Measurements from ENCODE around the gene DDX10. TPM values are rescaled to one million over a fixed set of nuclear protein-coding genes. Genes with fewer than 3 reads are reported as not detected.

Gene DDX10
- total RNA-seq, 2 donors from 2014 or later, result 8.0 to 28.2 TPM

DNA sequence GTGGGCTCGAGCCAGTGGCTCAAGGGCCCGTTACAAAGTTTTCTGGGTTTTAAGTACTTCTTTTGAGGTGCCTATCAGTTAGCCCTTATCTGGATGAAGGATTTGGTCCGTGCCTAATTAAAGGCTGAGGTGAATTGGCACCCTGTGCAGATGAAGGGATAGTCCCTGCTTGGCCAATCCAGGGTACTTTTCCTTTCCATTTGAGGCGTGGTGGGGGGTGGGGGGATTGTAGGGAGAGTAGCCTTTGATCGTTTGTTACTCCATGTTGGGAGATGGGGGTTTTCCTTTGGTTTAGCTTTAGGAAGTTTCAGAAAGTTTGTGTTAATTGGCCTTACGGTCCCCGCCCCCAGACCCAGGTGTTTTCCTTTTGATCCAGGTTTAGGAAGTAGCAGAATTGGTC, 170.8 kb downstream of the DDX10 start:
- no peaks in the 10 kb centered on the region for H3K36me3 ChIP-seq

GRCh38 chr11:108836541-108836940, 171.7 kb downstream of the DDX10 start:
- no peaks in the 10 kb centered on the region for H3K9me3 ChIP-seq
- no peaks in the 10 kb centered on the region for H3K36me3 ChIP-seq
- H3K4me3 ChIP-seq, result no peak overlapping the region
- no peaks in the 10 kb centered on the region for H3K4me1 ChIP-seq (ENCODE audit: control insufficient read depth in 1 of 2, low read depth in 2 of 2)
- ATAC-seq (ENCODE audit: insufficient number of reproducible peaks, low FRiP score, low read depth), result no peak
- no peaks in the 10 kb centered on the region for H3K27me3 ChIP-seq (replicated peaks; ENCODE audit: insufficient read depth)
- H3K27ac ChIP-seq, result no peak overlapping the region
- TF ChIP-seq, protein P1, sequence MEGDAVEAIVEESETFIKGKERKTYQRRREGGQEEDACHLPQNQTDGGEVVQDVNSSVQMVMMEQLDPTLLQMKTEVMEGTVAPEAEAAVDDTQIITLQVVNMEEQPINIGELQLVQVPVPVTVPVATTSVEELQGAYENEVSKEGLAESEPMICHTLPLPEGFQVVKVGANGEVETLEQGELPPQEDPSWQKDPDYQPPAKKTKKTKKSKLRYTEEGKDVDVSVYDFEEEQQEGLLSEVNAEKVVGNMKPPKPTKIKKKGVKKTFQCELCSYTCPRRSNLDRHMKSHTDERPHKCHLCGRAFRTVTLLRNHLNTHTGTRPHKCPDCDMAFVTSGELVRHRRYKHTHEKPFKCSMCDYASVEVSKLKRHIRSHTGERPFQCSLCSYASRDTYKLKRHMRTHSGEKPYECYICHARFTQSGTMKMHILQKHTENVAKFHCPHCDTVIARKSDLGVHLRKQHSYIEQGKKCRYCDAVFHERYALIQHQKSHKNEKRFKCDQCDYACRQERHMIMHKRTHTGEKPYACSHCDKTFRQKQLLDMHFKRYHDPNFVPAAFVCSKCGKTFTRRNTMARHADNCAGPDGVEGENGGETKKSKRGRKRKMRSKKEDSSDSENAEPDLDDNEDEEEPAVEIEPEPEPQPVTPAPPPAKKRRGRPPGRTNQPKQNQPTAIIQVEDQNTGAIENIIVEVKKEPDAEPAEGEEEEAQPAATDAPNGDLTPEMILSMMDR (IDR thresholded peaks at IDR 0.05), result no peak
- no peak for DNase-seq (ENCODE audit: low spot score)

More for the DNA sequence above, 170.8 kb downstream of the DDX10 start:
- no peaks in the 10 kb centered on the region for H3K9me3 ChIP-seq
- TF ChIP-seq, protein P1 (IDR thresholded peaks at IDR 0.05), result no peak
- no peaks in the 10 kb centered on the region for H3K4me1 ChIP-seq (ENCODE audit: control insufficient read depth in 1 of 2, low read depth in 2 of 2)
- no peak overlapping the region for H3K4me3 ChIP-seq
- ATAC-seq (ENCODE audit: insufficient number of reproducible peaks, low FRiP score, low read depth) (no peak), DNase-seq (ENCODE audit: low spot score) (no peak)
- no peak overlapping the region for H3K27ac ChIP-seq
- no peaks in the 10 kb centered on the region for H3K27me3 ChIP-seq (replicated peaks; ENCODE audit: insufficient read depth)

DNA sequence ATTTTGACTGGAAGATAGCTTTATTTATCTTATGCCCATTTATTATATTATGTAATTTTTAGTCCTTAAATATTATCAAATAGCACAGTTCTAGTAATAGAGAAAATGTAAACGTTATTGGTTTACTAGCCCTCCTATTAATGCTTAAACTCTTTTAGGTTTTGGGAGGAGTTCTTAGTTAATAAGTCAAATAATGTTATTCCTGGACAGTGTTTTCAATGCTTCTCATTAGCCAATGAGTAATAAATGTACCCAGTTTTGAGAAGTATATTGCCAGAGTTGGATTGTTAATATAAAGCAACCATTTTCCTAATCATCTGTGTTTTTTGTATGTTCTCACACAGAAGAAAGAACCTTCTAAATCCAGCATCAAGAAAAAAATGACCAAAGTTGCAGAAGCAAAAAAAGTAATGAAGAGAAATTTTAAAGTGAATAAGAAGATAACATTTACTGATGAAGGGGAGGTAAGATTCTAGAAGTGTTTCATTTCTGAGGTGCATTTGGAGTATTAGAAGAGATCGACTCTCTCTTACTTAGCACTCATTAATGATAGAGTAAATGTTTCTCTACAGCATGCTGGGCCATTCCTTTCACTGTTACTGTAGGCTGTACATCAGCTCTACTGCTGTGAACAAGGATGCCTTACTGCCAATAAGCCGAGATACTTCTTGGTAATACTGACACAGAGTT, 173.4 kb downstream of the DDX10 start:
- H3K4me3 ChIP-seq, result no peak overlapping the region
- no peak for ATAC-seq (ENCODE audit: insufficient number of reproducible peaks, low FRiP score, low read depth)
- no peaks in the 10 kb centered on the region for H3K27me3 ChIP-seq (replicated peaks; ENCODE audit: insufficient read depth)
- no peaks in the 10 kb centered on the region for H3K9me3 ChIP-seq
- H3K27ac ChIP-seq, result no peak overlapping the region
- no peaks in the 10 kb centered on the region for H3K36me3 ChIP-seq
- no peak for DNase-seq (ENCODE audit: low spot score)
- H3K4me1 ChIP-seq (ENCODE audit: control insufficient read depth in 1 of 2, low read depth in 2 of 2), result no peaks in the 10 kb centered on the region
- TF ChIP-seq, protein P1 (IDR thresholded peaks at IDR 0.05), result no peak

- ATAC-seq (ENCODE audit: insufficient number of reproducible peaks, low FRiP score, low read depth), result no peak
- no peak for DNase-seq (ENCODE audit: low spot score)
- H3K9me3 ChIP-seq, result no peaks in the 10 kb centered on the region
- no peaks in the 10 kb centered on the region for H3K4me1 ChIP-seq (ENCODE audit: control insufficient read depth in 1 of 2, low read depth in 2 of 2)
- H3K36me3 ChIP-seq, result no peaks in the 10 kb centered on the region
- TF ChIP-seq, protein P1 (IDR thresholded peaks at IDR 0.05), result no peak
- H3K4me3 ChIP-seq, result no peak overlapping the region
- H3K27me3 ChIP-seq (replicated peaks; ENCODE audit: insufficient read depth), result no peaks in the 10 kb centered on the region
- H3K27ac ChIP-seq, result no peak overlapping the region
Observed at GRCh38 chr11:108838792-108839105, 173.9 kb downstream of the DDX10 start.

GRCh38 chr11:108846009-108846408, 181.1 kb downstream of the DDX10 start:
- no peak overlapping the region for H3K27ac ChIP-seq
- H3K4me3 ChIP-seq, result no peak overlapping the region
- DNase-seq (ENCODE audit: low spot score) (no peak), ATAC-seq (ENCODE audit: insufficient number of reproducible peaks, low FRiP score, low read depth) (no peak)
- H3K9me3 ChIP-seq, result no peaks in the 10 kb centered on the region
- H3K36me3 ChIP-seq, result no peaks in the 10 kb centered on the region
- TF ChIP-seq, protein P1 (IDR thresholded peaks at IDR 0.05), result no peak
- no peaks in the 10 kb centered on the region for H3K4me1 ChIP-seq (ENCODE audit: control insufficient read depth in 1 of 2, low read depth in 2 of 2)
- H3K27me3 ChIP-seq (replicated peaks; ENCODE audit: insufficient read depth), result no peaks in the 10 kb centered on the region
